GM19468 (cell line): Measurements from ENCODE around the gene PLXDC1.

ENCODE experiments used
- ATAC-seq: cut with Tn5 transposase; IDR thresholded peaks from one replicate; pipeline ENCODE4 v1.9.1; 2021; ENCODE audit warnings: mild to moderate bottlenecking, moderate library complexity, moderate number of reproducible peaks; ENCODE audit not compliant: unreplicated experiment; ENCODE audit errors: extremely low read depth

The PLXDC1 gene

GRCh38 chr17:39151150-39151942, at the start of gene PLXDC1:
Gene PLXDC1, minus strand, starts transcription at chr17:39151637. Its CDS starts 200 bp downstream, at chr17:39151437.
- ATAC-seq = no peak

GRCh38 chr17:39200957-39201510, 49.6 kb upstream of the PLXDC1 start:
- no peak for ATAC-seq

- peak; percentile 26 for ATAC-seq
These were observed 48.8 kb upstream of the PLXDC1 start, which contains the start of gene RPL19 for GRCh38 chr17:39200070-39200879. Gene RPL19, plus strand, starts transcription at chr17:39200283. Its CDS starts 62 bp downstream, at chr17:39200345.

GRCh38 chr17:39199820-39200069, 48.3 kb upstream of the PLXDC1 start:
- ATAC-seq = no peak

- no peak for ATAC-seq
These were observed 46.7 kb upstream of the PLXDC1 start for GRCh38 chr17:39198186-39198566.

GRCh38 chr17:39197380-39198185, 46.1 kb upstream of the PLXDC1 start, which contains the start of gene CACNB1:
Gene CACNB1, minus strand, starts transcription at chr17:39197669. Its CDS starts 174 bp downstream, at chr17:39197495.
- ATAC-seq = no peak

- no peak for ATAC-seq
These were observed 45.4 kb upstream of the PLXDC1 start for GRCh38 chr17:39196808-39197291.

- no peak for ATAC-seq
These were observed 44.9 kb upstream of the PLXDC1 start for GRCh38 chr17:39196241-39196807.

GRCh38 chr17:39195568-39196160, 44.2 kb upstream of the PLXDC1 start:
- ATAC-seq = no peak

GRCh38 chr17:39194985-39195524, 43.6 kb upstream of the PLXDC1 start:
- ATAC-seq = no peak

- ATAC-seq = no peak
These were observed 42.9 kb upstream of the PLXDC1 start for GRCh38 chr17:39194089-39194984.

GRCh38 chr17:39193346-39193745, 41.9 kb upstream of the PLXDC1 start:
- no peak for ATAC-seq

GRCh38 chr17:39192901-39193300, 41.5 kb upstream of the PLXDC1 start:
- ATAC-seq = no peak

- ATAC-seq = no peak
These were observed 40.5 kb upstream of the PLXDC1 start for GRCh38 chr17:39191750-39192510.

- ATAC-seq = no peak
These were observed 35.9 kb upstream of the PLXDC1 start for GRCh38 chr17:39187152-39187830.

GRCh38 chr17:39186481-39187002, 35.1 kb upstream of the PLXDC1 start:
- ATAC-seq = no peak

- ATAC-seq = no peak
These were observed 32.3 kb upstream of the PLXDC1 start for GRCh38 chr17:39183720-39184119.
